GM21576 (cell line): ENCODE measurements around the gene SUSD1.

Experiments
- ATAC-seq: cut with Tn5 transposase; IDR thresholded peaks from one replicate; pipeline ENCODE4 v1.9.1; 2021; ENCODE audit warnings: mild to moderate bottlenecking, moderate library complexity; ENCODE audit not compliant: unreplicated experiment

The SUSD1 gene

GRCh38 chr9:111993319-111993718 lies 181.8 kb downstream of the SUSD1 start:
- ATAC-seq = no peak

GRCh38 chr9:111992523-111992922 lies 182.6 kb downstream of the SUSD1 start:
- peak; percentile 78 for ATAC-seq

GRCh38 chr9:111991179-111991578 lies 183.9 kb downstream of the SUSD1 start:
- no peak for ATAC-seq
